GM18499 (cell line): ENCODE data around the gene GALNS.
"Not testable (repeated sequence)": the region's sequence is repeated elsewhere in the genome, so short reads cannot be mapped to it uniquely, and the experiment has no call there.

Experiments
- ATAC-seq: cut with Tn5 transposase; IDR thresholded peaks from one replicate; pipeline ENCODE4 v1.9.1; 2021; ENCODE audit warnings: moderate number of reproducible peaks; ENCODE audit not compliant: insufficient read depth, unreplicated experiment

GALNS gene

GRCh38 chr16:88777471-88778270, 79.1 kb downstream of the GALNS start:
- no peak for ATAC-seq

DNA sequence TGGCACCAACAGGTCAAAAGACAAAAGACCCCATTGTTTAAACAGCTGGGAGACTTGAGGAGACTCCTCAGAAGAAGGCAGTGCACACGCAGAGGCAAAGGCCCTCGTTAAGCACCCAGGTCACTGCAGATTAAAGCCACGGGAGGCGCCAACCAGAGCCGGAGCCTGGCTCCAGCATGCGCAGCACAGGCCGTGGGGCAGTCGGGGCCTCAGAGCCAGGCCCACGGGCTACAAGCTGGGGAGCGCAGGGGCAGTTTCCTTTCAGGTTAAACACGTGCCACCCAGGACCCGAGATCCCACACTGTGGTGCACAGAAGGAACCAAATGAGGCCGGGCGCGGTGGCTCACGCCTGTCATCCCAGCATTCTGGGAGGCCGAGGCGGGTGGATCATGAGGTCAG, 80.9 kb downstream of the GALNS start:
- no peak for ATAC-seq

DNA sequence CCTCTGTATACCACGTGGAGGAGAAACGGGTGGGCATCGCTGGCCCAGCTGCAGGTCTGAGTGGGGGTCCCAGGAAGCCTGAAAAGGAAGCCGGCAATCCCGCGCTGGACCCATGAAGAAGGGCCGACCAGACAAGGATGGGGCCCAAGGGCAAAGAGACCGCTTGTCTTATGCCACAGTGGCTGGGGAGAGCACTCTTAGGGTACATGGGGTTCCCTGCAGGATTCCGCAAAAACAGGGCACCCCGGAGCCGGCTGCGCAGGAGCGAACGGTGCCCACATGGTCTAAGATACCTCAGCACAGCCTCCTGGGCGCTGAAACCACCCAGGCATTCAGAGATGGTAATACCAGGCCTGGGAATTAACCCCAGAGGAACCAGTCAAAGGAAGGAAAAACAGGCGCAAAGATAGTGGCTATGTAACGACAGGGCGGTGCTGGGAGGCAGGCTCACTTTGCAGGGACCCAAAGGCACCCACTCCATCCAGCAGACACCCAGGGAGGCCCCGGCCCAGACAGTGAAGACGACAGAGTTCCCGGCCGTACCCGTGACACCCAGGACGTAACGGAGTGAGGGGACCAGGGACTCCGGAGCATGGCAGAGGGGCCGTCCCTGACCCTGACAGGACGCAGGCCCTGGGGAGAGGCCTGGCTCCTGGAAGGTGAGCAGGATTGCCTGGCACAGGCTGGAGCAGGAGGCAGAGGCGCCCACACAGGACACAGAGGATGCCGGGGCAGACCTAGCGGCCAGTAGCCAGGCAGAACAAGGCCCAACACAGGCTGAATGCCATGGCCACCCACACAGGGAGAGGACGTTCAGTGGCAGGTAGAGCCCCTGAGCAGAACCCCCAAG, 82.0 kb downstream of the GALNS start:
- ATAC-seq: no peak

DNA sequence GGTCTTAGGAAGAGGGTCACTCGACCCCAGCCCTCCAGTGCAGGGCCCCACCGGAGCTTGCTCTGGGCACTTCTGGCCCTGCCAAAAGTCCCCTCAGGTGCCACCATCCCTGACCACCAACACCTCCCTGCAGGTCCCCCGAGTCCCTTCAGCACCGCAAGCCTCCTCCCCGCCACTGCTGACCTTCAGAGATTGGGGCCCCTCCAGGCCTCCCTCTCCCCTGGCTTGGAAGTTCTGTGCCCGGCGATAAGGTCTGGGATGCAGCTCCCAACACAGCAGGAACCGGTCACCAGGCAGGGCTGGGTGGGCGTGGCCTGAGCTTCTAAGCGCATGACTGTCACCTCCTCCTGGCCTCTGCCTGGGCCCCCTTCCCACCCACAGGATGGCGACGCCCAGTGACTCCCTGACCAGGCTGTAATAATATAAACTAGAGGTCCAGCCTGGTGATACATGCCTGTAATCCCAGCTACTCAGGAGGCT, 82.9 kb downstream of the GALNS start:
- no peak for ATAC-seq

DNA sequence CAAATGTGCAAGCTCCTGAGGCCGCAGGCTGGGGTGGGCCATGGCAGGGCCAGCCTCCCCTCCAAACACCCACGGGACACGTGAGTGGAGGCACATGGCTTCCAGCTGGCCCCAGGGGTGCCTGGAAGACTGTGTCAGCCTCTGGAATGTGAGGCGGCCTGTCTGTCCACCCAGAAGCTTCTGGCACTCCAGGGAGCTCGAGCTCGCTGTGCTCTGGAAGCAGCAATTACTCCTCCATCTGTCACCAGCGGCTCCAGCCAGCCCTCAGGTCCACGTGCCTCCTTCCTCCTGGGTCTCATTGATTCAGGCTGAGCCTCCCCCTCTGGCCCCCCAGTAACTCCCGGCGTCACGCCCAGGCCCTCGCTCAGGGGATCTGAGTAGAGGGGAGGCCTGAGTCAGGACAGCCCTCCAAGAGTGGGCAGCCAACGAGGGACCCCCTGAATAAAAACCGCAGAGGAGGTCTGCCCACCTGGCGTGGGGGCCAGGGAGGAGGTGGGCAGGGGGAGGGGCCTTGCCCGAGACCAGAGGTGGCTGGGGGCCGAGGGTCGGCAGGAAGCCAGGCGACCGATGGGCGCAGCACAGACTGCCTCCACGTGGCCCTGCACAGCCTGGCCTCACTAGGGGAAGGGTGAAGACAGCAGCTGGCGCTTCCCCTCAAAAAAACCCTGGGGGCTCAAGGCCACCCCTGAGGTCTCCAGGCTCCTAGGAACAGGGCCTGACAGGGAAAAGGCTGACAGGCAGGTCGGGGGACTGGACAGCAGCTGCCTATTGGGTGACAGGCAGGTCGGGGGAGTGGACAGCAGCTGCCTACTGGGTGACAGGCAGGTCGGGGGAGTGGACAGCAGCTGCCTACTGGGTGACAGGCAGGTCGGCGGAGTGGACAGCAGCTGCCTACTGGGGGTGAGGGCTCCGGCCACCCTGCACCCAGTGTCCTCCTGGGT, 83.6 kb downstream of the GALNS start:
- ATAC-seq: no peak

DNA sequence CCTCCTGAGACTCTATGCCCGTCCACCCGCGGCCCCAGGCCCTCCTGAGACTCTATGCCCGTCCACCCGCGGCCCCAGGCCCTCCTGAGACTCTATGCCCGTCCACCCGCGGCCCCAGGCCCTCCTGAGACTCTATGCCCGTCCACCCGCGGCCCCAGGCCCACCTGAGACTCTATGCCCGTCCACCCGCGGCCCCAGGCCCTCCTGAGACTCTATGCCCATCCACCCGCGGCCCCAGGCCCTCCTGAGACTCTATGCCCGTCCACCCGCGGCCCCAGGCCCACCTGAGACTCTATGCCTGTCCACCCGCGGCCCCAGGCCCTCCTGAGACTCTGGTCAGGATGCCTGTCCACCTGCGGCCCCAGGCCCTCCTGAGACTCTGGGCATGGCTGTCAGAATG, 85.0 kb downstream of the GALNS start:
- ATAC-seq: not testable (repeated sequence)

GRCh38 chr16:88771294-88771772, 85.4 kb downstream of the GALNS start:
- ATAC-seq: no peak

DNA sequence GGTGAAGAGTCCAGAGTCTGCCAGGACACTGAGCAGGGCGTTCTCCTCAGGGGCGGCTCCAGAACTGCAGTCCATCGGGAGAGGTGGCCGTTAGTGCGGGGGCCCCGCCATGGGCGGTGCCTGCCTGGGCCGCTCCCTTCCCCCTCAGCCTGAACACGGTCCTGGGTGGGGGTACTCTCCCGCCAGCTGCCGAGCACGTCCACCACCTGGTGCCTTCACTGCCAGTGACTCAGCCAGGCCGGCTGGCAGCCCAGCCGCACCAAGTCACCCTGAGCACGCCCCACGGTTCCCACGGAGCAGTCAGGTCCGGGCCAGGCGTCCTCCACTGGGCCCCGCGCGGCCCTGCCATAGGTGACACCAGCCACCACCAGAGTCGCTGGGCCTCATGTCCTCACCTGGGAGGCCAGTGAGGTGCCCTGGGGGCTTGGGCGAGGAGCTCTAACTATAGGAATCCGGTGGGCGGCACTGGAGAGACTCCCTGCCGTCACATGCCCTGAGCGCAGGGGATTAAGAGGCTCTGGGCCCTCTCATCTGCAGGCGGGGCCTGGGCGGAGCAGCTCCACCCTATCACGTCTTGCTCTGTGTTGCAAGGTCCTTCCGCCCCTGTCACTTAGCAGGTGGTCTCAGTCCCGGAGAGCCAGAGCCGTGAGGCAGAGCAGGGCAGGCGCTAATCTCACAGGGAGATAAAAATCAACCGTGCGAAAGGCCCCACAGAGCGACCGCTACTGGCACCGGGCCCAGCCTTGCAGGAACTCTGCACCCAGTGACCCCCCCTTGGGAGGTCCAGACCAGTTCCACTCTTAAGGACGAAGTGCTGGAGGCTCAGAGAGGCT, 86.1 kb downstream of the GALNS start:
- no peak for ATAC-seq

DNA sequence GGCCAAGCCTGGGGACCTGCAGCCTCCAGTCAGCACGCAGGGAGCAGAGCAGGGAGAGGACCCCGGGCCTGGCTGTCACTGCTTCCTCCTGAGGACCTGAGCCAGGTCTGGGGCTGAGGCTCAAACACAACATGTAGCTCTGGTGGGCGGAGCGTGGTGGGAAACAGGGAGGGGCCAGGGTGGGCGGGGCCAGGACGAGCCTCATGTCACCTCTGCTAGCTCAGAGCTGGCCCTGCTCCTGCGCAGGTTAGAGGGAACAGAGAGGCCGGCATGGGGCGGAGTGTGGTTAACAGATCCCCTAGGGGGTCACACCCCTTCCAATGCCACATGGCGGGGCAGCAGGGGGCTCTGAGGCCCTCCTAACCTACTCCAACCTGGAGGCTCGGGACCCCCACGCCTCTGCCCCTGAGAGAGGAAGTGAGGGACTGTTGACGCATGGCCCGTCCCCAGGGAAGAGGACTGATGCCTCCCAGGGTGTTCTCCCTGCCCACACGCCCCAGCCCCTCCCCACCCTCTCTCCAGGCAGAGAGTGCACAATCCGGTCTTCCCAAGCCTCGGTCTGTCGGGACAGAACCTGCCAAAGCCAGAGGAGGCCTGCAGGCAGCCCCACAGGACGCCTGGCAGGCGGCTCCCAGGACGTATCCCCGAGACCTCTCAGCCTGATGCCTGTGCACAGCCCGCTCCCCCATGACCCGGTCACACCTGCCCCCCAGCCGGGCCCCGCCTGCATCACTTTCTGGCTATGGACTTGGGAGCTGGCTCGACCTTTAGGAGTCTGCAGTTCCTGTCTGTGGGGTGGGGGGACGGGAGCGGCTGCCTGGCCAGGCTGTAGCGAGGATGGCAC, 86.9 kb downstream of the GALNS start:
- no peak for ATAC-seq

- ATAC-seq: no peak
Observed at GRCh38 chr16:88768071-88768783, 88.5 kb downstream of the GALNS start.

DNA sequence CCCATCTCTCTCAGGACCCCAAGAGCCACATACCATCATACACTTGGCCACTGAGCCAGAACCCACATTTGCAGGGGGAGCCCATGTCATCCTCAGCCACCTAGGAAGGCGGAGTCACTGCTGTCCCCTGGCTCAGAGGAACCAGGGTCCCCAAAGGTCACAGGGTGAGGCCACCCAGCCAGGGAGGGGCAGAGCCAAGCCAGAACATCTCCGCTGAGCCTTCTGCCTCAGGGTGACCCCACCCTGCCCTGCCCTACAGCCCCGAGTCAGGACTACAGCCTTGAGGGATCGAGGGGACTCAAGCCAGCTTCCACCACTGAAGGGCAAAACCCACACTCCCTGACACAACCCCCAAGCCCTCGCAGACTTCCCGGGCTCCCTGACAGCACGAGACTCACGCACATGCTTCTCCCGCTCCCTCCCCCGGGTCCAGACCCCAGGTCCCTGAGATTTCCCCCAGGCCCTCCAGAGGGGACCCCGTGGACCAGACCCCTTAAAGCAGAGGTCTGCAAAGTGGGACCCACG, 89.1 kb downstream of the GALNS start:
- no peak for ATAC-seq

DNA sequence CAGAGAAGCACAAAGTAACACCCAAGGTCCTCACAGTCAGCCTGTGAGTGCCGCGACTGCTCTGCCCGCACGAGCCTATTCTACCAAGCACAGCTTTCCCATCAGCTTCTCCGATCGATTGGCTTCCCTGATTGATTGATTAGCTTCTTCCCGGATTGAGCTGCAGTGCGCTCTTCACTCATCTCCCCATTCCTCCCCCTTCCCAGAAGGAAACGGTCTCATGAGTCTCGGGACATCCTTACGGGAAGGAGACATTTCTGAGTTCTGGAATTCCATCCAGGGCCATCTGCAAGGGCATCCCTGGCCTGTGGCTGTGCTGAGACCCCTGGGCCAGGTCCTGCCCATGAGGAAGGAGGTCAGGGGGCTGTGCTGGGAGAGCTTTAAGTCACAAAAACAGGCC, 89.8 kb downstream of the GALNS start:
- no peak for ATAC-seq

GRCh38 chr16:88764913-88765349, 91.8 kb downstream of the GALNS start:
- no peak for ATAC-seq

- ATAC-seq: no peak
Observed at GRCh38 chr16:88764080-88764479, 92.7 kb downstream of the GALNS start.
